GM18505 (cell line): ENCODE measurements around the gene ZNF783.

Experiments used
- ATAC-seq: cut with Tn5 transposase; IDR thresholded peaks from one replicate; pipeline ENCODE4 v1.9.1; 2021; ENCODE audit not compliant: unreplicated experiment
- POLR2A ChIP-seq: IDR thresholded peaks from 4 replicates; pipeline ENCODE4 v1.6.1; 2011; ENCODE audit warnings: borderline replicate concordance; ENCODE audit not compliant: insufficient read depth, insufficient read length; ENCODE audit errors: extremely low read depth

ZNF783 gene

GRCh38 chr7:149280661-149281507 is 18.9 kb downstream of the ZNF783 start:
- ATAC-seq, result no peak
- TF ChIP-seq POLR2A, result no peak

GRCh38 chr7:149281508-149282330 is 19.7 kb downstream of the ZNF783 start:
- ATAC-seq, result no peak
- no peak for TF ChIP-seq POLR2A

- TF ChIP-seq POLR2A, result no peak
- ATAC-seq, result no peak
Observed at GRCh38 chr7:149282331-149282655, 20.3 kb downstream of the ZNF783 start.

- no peak for TF ChIP-seq POLR2A
- ATAC-seq, result no peak
Observed at GRCh38 chr7:149283321-149283720, 21.3 kb downstream of the ZNF783 start.

- TF ChIP-seq POLR2A, result no peak
- ATAC-seq, result no peak
Observed at GRCh38 chr7:149284343-149284742, 22.3 kb downstream of the ZNF783 start.

DNA sequence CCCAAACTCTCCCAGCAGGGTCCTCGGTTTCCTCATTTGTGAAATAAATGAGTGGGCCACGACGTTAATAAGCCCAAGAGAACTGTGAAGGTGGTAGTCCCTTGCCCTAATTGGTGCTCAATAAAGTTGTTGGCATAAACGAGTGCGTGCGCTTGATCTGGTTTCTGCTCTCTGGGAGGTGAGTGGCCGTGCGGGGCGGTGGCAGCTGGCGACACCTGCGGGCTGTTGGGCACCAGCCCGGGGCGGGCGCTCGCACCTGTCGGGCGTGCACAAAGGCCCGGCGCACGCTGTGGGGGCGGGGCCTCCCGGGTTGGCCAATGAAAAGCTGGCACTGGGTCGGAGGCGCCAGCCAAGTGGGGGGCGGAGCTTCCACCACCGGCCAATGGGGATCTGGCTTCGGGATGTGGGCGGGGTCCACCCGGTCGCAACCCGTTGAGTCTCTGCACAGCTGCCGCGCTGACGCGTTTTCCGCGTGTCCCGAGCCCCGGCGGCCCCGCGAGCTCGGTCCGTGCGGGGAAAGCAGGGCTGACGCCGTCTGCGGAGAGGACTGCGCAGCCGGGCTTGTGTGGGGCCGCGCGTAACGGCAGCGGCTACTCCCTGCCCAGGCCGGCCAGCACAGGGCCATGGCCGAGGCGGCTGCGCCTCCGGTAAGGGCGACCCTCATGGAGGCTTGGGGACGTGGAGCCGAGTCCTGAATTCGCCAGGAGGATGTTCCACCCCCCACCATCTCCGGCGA is 23.0 kb downstream of the ZNF783 start:
- peak; percentile 94 for ATAC-seq
- TF ChIP-seq POLR2A, result peak; percentile 60

- no peak for ATAC-seq
- no peak for TF ChIP-seq POLR2A
Observed at GRCh38 chr7:149285603-149286002, 23.6 kb downstream of the ZNF783 start.

DNA sequence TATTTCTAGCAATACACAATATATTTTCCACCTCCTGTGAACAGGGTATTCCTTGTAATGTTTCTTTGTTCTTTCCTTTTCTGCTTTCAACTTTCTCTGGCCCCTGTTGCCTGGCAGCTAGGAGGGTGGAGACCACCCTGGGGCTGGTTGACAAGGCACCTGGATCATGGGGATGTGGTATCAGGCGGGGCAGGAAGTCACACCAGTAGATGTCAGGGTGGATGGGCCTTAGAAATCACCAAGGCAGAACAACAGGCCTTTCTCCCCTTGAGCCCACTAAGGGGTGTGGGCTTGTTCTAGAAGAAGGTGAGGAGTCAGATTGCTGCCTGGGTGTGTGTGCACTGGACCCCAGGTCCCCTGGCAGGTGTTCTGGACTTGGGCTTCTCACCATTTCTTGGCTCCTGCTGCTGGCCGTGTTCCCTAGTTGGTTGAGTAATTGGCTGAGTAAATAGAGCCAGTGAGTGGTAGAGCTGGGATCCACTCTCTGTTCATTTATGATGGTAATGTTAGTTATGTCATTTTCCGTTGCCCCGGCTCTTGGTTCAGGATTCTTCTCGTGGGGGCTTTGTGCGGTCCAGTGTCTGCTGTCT is 24.9 kb downstream of the ZNF783 start:
- no peak for ATAC-seq
- TF ChIP-seq POLR2A, result no peak

DNA sequence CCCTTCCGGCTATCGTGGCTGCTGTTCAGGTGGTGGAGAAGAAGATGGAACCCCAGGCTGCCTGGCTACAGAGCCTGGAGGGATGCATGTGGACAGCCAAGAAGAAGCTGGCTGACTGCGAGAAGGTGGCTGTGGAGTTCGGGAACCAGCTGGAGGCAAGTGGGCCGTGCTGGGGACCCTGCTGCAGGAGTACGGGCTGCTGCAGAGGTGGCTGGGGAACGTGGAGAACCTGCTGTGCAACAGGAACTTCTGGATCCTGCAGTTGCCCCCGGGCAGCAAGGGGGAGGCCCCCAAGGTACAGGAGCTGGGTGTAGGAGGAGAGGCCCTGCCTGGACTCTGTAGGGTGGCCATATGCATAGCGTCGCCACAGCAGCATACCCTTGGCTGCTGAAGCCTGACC is 25.6 kb downstream of the ZNF783 start:
- TF ChIP-seq POLR2A, result no peak
- no peak for ATAC-seq

DNA sequence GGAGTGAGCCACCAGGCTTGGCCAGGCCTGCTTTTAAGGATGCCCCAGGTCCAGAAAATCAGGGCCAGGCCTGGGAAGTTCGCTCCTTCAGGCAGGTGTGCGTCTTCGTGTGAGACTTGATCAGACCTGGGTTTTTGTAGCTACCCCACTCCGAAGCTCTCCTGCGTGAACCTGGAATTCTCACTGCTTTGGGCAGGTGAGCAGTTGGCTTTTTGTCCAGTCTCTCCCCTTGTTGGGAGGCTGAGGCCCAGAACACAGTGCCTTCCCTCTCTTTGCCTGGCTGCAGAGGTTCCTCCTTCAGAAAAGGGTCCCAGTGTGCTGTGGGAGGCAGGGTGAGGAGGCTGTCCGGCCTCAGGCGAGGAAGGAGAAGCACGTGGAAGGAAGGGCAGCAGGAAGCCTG is 27.3 kb downstream of the ZNF783 start:
- no peak for TF ChIP-seq POLR2A
- ATAC-seq, result no peak

- ATAC-seq, result no peak
- no peak for TF ChIP-seq POLR2A
Observed at GRCh38 chr7:149289856-149290255, 27.9 kb downstream of the ZNF783 start.

DNA sequence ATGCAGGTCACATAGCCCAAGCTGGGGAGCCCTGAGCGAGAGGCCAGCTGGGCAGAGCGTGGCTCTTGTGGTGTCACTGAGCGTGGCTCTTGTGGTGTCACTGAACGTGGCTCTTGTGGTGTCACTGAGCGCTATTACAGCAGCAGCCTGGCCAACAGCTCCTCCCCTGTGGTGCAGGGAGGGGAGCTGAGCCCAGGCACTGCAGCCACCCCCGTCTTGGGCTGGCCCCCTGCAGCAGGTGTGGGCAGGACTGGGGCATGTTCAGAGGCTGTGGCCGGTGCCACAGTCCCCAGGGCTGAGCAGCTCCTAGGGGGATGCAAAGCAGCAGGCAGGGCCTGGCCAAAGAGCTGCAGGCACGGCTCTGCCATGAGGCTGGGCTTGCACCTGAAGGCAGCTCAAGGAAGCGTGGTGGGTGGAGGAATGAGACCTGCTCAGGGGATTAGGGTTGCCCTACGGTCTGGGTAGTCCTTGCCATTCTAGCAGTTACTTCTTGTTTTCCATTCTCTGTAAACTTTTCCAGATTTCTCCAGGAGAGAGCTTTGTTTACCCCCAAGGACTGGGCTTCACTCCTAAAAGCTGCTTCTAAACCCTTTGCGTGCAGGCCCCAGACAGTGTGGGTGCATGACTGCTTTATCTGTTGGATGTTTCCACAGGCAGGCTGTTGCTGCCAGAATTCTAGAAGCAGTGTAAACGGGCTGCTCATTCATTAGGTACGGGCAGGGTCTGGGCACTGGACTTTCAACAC is 29.2 kb downstream of the ZNF783 start:
- no peak for TF ChIP-seq POLR2A
- ATAC-seq, result no peak
